HG02884 (cell line): Measurements from ENCODE around the gene FNDC11.
"Not testable (repeated sequence)": the region's sequence is repeated elsewhere in the genome, so short reads cannot be mapped to it uniquely, and the experiment has no call there.

Experiments
- ATAC-seq: cut with Tn5 transposase; IDR thresholded peaks from one replicate; pipeline ENCODE4 v1.9.1; 2021; ENCODE audit warnings: mild to moderate bottlenecking, moderate library complexity; ENCODE audit not compliant: unreplicated experiment

FNDC11 gene, protein sequence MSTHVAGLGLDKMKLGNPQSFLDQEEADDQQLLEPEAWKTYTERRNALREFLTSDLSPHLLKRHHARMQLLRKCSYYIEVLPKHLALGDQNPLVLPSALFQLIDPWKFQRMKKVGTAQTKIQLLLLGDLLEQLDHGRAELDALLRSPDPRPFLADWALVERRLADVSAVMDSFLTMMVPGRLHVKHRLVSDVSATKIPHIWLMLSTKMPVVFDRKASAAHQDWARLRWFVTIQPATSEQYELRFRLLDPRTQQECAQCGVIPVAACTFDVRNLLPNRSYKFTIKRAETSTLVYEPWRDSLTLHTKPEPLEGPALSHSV

GRCh38 chr20:63553933-63554290 lies at the start of gene FNDC11:
FNDC11 (plus strand) TSS chr20:63554159; CDS start chr20:63555664, 1,505 bp downstream.
- ATAC-seq = peak; percentile 24

DNA sequence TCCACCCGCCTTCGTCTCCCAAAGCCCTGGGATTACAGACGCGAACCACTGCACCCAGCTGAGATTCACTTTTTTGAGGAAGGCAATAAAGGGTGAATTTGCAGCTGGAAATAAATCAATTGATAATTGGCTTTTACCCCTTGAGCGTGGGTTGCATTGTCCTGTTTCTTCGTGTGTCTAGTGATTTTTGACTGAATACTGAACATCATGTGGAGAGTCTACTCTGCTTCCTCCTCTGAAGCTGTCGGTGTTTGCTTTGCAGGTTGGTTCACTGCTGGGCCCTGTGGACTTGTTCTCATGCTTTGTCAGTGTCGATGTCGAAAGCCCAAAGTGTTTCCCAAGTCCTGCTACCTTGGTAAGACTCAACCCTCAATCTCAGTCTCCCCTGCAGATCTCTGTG lies 49.3 kb upstream of the FNDC11 start:
- ATAC-seq = no peak

GRCh38 chr20:63505281-63505680 lies 48.7 kb upstream of the FNDC11 start:
- ATAC-seq = no peak

DNA sequence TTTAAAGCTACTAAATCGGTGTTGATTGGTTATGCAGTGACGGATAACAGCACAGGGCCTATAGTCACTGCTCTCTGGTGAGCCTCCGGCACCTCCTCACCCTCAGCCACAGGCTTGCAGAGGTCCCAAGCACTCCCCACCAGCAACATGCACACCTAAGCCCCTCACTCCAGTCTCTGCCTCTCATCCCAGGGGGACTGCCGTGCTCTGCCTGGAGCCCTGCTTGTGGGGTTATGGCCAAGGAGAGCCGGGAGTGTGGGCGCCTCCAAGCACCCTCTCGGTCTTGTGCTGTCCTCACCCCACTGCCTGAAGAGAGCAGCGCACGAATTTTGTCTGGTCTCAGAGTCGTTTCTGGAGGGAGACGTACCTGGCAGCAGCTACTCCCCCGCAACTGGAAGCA lies 48.2 kb upstream of the FNDC11 start:
- no peak for ATAC-seq

- no peak for ATAC-seq
Measured at GRCh38 chr20:63507083-63507743, 46.7 kb upstream of the FNDC11 start.

GRCh38 chr20:63508072-63508768 lies 45.7 kb upstream of the FNDC11 start:
- no peak for ATAC-seq

- ATAC-seq = no peak
Measured at GRCh38 chr20:63509088-63509564, 44.8 kb upstream of the FNDC11 start.

DNA sequence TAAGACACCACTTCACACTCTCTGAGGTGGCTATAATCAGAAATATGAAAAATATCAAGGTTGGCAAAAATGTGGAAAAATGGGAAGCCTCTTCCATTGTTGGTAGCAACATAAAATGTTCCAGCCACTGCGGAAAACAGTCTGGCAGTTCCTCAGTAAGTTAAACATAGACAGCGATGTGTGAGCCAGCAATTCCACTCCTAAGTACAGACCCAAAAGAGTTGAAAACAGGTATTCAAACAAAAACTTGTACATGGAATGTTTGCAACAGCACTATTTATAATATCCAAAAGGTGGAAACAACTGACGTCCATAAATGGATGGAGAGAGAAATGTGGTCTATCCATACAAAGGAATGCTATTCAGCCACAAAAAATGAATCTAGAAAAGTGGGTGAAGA lies 40.8 kb upstream of the FNDC11 start:
- no peak for ATAC-seq

GRCh38 chr20:63514520-63514919 lies 39.4 kb upstream of the FNDC11 start:
- not testable (repeated sequence) for ATAC-seq

DNA sequence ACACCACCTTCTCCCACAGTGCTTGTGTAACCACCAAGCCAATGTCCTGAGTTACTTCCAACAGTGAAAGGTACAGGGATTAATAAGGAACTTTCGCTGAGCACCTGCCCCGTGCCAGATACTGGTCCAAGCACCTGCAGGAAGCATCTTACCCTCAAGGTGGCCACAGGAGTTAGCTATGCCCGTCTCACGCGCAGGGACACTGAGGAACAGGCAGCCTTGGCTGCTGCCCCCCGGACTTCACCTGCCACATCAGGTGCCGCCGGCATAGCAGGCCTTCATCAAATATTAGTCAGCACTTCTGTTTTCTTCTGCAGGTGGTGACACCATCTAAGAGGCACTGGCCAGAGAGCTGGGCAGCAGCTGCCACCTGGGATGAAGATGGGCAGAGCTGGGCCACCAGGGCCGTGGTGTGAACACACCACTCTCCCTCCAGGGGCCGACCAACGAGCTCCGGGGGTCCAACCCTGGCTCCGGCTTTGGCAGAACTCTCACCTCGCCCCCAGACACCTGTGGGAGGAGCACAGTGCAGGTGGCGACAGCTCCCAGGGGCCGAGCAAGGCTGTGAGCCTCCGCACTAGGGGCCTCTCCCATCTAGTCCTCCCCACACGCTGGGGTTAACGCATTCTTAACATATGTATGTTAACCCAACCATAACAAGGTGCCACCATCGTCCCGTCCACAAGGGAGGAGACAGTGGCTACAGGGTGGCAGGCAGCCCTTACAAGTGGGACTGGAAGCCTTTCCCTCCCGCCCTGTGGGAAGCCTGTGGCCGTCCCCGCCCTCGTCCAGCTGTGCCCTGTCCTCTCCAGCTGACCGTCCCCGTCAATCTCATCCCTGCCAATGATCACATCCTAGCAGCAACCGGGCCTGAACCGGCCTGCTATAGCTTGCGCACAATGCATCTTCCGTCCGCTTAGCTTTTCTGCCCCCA lies 36.3 kb upstream of the FNDC11 start:
- no peak for ATAC-seq

GRCh38 chr20:63518351-63518861 lies 35.6 kb upstream of the FNDC11 start:
- ATAC-seq = no peak

DNA sequence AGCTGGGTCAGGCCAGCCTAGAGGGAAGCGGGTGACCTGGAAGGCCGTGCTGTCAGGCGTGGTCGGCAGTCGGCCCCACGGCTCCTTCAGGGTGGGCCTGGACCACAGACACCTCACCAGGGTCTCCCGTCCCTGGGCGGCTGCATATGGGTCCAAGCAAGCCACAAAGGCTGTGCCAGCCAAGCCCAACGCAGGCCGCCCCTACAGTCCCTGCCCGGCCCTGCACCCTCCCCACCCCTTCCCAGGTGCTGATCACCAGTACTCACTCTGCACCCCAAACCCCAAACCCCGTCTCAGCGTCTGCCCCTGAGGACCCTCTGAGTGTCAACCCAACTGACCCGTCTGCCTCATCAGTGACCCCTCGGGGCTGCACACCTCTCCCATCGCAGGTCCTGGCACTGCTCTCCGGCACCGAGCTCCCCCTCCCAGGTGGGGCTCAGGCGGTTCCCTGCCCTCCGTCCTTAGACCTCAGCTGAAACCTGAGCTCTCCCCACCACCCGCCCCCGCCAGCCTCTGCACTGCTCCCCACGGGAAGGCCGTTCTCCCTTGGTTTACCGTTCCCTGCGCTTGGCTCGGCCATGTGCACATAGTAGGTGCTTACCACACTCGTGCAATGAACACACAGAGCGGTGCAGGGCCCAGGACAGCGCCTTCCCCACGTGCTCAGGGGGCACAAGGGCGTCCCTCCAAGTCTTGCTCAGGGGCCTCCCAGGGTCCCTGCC lies 34.9 kb upstream of the FNDC11 start:
- no peak for ATAC-seq

- peak; percentile 36 for ATAC-seq
Measured at GRCh38 chr20:63519668-63520503, 34.1 kb upstream of the FNDC11 start.

DNA sequence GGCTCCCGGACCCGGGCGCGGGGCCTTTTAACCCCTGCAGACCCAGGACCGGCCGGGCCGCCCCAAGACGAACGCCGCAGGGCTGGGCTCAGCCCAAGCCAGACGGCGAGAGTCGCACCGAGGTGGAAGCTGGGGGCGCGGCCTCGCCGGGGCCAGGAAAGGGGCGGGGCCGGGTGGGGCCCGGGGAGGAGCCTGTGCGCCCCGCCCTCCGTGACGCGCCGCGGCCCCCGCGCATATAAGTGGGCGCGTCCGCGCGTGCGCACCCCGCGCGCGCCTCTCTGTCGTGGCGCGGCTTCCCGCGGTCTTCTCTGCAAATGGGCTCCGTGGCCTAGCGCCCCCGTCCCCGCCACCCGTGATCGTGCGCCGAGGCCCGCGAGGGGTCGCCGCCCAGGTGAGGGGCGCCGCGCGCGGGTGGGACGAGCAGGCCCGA lies 33.4 kb upstream of the FNDC11 start, which contains the start of gene PPDPF:
Gene PPDPF, plus strand, starts transcription at position 262 of the 430 bp plus-strand sequence. CDS start 544 bp downstream, outside the sequence.
- peak; percentile 68 for ATAC-seq

DNA sequence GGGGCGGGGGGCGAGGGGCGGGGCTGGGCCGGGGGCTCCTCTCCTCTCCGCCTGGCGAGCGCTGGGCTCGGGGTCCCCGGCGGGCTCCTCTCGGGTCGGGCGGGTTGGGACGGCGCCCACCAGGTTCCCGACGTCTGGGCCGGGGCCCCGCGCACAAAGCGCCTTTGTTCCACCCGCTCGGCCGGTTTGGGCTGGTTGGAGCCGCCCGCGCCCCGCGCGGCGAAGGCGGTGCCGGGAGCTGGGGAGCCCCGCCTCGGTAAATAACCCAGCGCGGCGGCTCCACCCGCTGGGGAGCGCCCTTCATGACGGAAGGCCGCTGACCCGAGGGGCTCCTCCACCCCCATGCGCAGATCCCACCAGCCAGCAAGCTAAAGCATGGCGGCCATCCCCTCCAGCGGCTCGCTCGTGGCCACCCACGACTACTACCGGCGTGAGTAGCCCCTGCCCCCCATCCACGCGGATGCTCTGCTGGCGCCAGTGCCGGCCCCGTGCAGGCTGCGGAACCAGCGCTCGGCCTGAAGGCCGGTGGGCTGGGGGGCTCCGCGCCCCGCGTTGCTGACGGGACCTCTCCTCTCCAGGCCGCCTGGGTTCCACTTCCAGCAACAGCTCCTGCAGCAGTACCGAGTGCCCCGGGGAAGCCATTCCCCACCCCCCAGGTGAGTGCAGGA lies 32.9 kb upstream of the FNDC11 start:
- ATAC-seq = peak; percentile 35

DNA sequence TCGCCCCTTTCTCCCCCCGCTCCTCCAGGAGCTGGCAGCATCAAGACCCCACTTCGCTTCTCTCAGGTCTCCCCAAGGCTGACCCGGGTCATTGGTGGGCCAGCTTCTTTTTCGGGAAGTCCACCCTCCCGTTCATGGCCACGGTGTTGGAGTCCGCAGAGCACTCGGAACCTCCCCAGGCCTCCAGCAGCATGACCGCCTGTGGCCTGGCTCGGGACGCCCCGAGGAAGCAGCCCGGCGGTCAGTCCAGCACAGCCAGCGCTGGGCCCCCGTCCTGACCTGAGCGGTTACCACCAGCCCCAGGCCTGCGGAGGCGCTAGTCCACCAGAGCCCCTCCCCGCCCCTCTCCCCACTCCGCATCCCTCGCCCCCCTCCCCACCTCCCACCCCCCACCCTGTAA lies 32.4 kb upstream of the FNDC11 start:
- ATAC-seq = no peak

DNA sequence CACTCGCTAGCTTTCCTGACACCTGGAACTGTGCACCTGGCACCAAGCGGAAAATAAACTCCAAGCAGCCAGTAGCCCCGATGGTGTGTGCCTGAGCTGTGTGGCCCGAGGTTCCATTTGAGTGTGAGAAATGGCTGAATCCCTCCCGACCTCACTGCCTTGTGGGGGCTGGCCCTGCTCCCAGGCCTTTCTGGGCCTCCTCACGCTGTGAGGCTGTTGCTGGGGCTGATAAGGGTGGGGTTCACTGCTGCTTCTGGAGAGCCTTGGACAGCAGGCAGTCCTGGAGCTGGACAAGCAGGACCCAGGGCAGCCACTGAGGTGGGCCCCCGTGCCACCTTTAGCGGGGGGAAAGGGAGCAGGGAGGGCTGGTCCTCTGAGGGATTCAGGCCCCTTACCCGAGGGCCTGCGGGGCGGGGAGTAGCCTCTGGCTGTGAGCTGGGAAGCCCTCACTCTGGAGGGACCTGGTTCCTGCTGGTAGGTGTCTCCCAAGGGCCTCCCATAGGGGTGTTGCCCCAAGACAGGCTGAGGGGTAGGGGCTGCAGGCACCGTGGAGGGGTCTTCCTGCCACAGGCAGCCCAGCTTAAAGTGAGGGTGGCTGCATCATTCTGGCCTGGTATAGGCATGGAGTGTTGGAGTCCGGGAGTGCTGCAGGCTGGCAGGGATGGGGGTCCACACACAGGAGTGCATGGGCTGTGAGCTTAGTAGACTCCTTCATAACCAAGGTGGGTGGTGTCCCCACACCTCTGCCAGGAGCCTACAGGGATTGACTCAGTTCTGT lies 31.7 kb upstream of the FNDC11 start:
- no peak for ATAC-seq
